HG02884 (cell line): Measurements from ENCODE around the gene TMA16.
"Not testable (repeated sequence)": the region's sequence is repeated elsewhere in the genome, so short reads cannot be mapped to it uniquely, and the experiment has no call there.

Experiments
- ATAC-seq: cut with Tn5 transposase; IDR thresholded peaks from one replicate; pipeline ENCODE4 v1.9.1; 2021; ENCODE audit warnings: mild to moderate bottlenecking, moderate library complexity; ENCODE audit not compliant: unreplicated experiment

TMA16 gene

GRCh38 chr4:163494360-163495241, at the start of gene TMA16:
Gene TMA16 (plus strand): TSS chr4:163494690. CDS start chr4:163494802, 112 bp downstream.
- peak; percentile 79 for ATAC-seq

- ATAC-seq, result not testable (repeated sequence)
Observed at GRCh38 chr4:163447023-163447422, 47.5 kb upstream of the TMA16 start.

GRCh38 chr4:163447481-163447880, 47.0 kb upstream of the TMA16 start:
- ATAC-seq, result no peak

GRCh38 chr4:163448540-163449203, 45.8 kb upstream of the TMA16 start:
- no peak for ATAC-seq

- ATAC-seq, result no peak
Observed at GRCh38 chr4:163462556-163462955, 31.9 kb upstream of the TMA16 start.

GRCh38 chr4:163467082-163467770, 27.3 kb upstream of the TMA16 start:
- ATAC-seq, result no peak

- no peak for ATAC-seq
Observed at GRCh38 chr4:163470391-163470790, 24.1 kb upstream of the TMA16 start.

GRCh38 chr4:163473130-163473529, 21.4 kb upstream of the TMA16 start:
- no peak for ATAC-seq

- ATAC-seq, result no peak
Observed at GRCh38 chr4:163473576-163473975, 20.9 kb upstream of the TMA16 start, which contains the start of gene TKTL2. Gene TKTL2 (minus strand): TSS chr4:163473754. CDS start chr4:163473734, 20 bp downstream.

- ATAC-seq, result peak; percentile 49
Observed at GRCh38 chr4:163474027-163474426, 20.5 kb upstream of the TMA16 start.

GRCh38 chr4:163476761-163477438, 17.6 kb upstream of the TMA16 start:
- no peak for ATAC-seq

GRCh38 chr4:163482190-163482589, 12.3 kb upstream of the TMA16 start:
- peak; percentile 70 for ATAC-seq

- peak; percentile 41 for ATAC-seq
Observed at GRCh38 chr4:163484906-163485305, 9.6 kb upstream of the TMA16 start.

- no peak for ATAC-seq
Observed at GRCh38 chr4:163485589-163485988, 8.9 kb upstream of the TMA16 start.

GRCh38 chr4:163486321-163486720, 8.2 kb upstream of the TMA16 start:
- no peak for ATAC-seq

- ATAC-seq, result no peak
Observed at GRCh38 chr4:163489929-163490328, 4.6 kb upstream of the TMA16 start.

- no peak for ATAC-seq
Observed at GRCh38 chr4:163492951-163493504, 1.5 kb upstream of the TMA16 start.

- peak; percentile 10 for ATAC-seq
Observed at GRCh38 chr4:163493643-163494359, 689 bp upstream of the TMA16 start.

- ATAC-seq, result peak; percentile 26
Observed at GRCh38 chr4:163495900-163496299, 1.4 kb downstream of the TMA16 start.

- ATAC-seq, result no peak
Observed at GRCh38 chr4:163500586-163500985, 6.1 kb downstream of the TMA16 start.
